NOMO-1 (cell line): ENCODE results near the gene PLEKHM2.
"Not testable (repeated sequence)": the region's sequence is repeated elsewhere in the genome, so short reads cannot be mapped to it uniquely, and the experiment has no call there.

Experiments used
- DNase-seq, 2 experiments: peaks; one replicate each; lab custom pipeline; 2025; ENCODE audit not compliant: unreplicated experiment in 2 of 2; lab: John Stamatoyannopoulos, UW

The PLEKHM2 gene

DNA sequence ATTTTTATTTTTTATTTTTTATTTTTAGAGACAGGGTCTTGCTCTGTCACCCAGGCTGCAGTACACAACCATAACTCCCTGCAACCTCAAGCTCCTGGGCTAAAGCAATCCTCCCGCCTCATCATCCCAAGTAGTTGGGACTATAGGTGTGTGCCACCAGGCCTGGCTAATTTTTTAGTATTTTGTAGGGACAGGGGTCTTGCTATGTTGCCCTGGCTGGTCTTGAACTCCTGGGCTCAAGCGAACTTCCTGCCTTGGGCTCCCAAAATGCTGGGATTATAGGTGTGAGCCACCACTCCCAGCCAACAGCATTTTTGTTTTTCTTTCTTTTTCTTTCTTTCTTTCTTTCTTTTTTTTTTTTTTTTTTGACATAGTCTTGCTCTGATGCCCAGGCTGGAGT lies 14.1 kb downstream of the PLEKHM2 start:
- DNase-seq: no peak

- DNase-seq: not testable (repeated sequence)
These were observed 15.2 kb downstream of the PLEKHM2 start for GRCh38 chr1:15699321-15699720.

DNA sequence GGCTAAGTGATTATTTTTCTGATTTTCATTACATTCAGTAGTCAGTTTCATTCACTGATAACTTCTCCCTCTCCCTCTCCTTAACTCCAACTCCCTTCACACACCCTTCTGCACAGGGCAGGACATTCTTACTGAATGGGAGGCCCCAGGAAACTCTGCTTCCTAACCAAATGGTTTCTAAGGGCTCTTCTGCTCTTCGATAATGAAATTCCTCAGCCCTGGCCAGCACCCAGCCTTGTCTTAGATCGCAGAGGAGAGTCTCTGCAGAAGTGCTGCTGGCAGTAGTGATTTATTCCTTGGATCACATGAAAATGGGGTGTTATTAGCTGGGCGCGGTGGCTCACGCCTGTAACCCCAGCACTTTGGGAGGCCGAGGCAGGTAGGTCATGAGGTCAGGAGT lies 16.4 kb downstream of the PLEKHM2 start:
- DNase-seq: no peak

DNA sequence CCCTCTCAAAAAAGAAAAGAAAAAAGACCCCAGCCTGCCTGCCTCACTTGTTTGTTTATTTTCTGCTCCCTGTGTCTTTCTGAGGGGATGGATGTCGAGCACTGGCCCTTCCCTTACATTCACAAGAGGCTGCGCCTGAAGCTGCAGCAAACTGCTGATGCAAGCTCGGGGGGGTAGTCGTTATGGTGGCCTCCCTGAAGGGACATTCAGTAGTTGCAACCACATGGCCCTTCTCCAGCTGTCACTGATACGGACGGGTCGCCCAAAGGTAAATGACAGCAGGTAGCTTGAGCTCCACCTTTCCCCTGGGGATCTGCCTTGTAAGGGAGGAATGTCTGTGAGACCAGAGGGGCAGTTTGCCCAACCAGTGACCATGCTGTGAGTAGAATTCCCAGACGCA lies 17.7 kb downstream of the PLEKHM2 start:
- no peak for DNase-seq

DNA sequence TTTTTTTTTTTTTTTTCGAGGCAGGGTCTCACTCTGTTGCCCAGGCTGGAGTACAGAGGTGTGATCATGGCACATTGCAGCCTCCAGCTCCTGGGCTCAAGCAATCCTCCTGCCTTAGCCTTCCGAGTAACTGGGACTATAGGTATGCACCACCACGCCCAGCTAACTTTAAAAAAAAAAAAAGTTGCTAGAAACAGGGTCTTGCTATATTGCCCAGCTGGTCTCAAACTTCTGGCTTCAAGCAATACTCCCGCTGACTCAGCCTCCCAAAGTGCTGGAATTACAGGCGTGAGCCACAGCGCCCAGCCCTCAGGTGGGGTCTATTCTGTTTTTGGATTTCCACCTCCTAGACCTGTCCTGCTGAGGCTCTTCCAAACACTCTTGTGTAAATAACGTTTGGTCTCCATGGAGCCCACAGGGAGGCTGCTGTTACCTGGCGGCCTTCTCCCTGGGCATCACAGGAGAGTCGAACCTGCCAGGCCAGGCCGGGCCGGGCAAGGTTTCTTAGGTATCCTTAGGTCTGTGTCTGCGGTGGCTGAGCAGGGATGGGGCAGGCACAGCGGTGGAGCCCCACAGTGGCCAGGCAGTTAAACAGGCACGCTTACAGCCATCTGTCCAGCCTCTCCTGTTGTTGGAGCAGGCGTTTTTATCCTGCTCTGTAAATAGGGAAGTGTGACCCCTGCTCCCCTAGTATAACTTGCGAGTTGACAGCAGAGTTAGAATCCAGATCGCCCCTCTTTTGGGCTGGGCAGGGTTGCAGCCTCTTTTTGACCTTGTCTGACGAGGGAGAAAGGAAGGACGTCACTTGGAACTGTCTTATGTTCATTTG lies 18.8 kb downstream of the PLEKHM2 start:
- DNase-seq: no peak

GRCh38 chr1:15703562-15703961 lies 19.4 kb downstream of the PLEKHM2 start:
- no peak for DNase-seq

DNA sequence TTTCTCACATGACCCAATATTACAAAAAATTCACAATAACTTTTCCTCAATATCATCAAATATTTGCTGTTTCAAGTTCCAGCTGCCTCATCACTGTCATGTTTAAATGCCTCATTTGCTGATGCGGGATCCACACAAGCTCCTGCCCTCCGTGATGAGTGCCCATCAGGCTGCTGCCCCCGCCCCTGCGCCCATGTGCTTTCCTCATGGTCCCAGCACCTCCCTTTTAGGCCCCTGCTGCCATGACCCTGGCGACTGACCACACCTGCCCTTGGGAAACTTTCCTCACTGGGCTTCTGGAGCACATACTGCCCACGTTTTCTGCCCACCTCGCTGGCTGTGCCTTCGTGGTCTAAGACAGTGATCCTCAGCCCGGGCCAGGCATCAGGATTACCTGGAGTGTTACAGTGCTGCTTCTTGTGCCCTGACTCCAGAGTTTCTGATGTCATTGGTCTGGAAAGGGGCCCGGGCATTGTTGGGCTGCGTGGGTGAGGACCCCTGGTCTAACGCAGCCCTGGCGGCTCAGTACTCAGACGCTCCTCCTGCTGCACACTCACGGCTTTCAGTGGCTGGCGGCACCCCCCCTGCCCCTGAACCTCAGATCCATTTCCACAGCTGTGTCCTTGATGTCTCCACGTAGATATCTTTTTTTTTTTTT lies 20.5 kb downstream of the PLEKHM2 start:
- DNase-seq: no peak

GRCh38 chr1:15705184-15705566 lies 21.1 kb downstream of the PLEKHM2 start:
- DNase-seq: no peak

DNA sequence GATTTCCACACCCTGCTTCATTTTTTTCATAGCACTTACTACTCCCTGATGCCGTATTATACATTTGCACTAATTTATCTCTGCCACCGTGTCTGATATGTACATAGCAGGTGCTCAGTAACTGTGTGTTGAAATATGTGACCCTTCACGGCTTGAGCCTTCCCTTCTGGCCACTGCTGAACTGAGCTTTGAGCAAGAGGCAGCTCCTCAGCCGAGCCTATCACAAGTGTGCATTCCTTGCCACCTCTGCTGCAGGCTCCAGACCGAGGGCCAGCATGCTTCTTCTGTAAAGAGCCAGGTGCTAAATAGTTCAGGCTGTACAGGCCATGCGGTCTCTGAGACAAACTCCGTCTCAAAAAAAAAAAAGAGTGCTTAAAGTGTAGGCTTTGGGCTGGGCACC lies 22.6 kb downstream of the PLEKHM2 start:
- DNase-seq: no peak

- DNase-seq: no peak
These were observed 23.3 kb downstream of the PLEKHM2 start for GRCh38 chr1:15707239-15707925.

- DNase-seq: no peak
These were observed 24.5 kb downstream of the PLEKHM2 start for GRCh38 chr1:15708486-15709137.

GRCh38 chr1:15709226-15709625 lies 25.1 kb downstream of the PLEKHM2 start:
- DNase-seq: no peak

GRCh38 chr1:15712168-15712567 lies 28.0 kb downstream of the PLEKHM2 start:
- no peak for DNase-seq

- no peak for DNase-seq
These were observed 30.5 kb downstream of the PLEKHM2 start for GRCh38 chr1:15714406-15715136.

- no peak for DNase-seq
These were observed 33.5 kb downstream of the PLEKHM2 start for GRCh38 chr1:15717418-15718125.

GRCh38 chr1:15718199-15718601 lies 34.1 kb downstream of the PLEKHM2 start:
- DNase-seq: no peak

DNA sequence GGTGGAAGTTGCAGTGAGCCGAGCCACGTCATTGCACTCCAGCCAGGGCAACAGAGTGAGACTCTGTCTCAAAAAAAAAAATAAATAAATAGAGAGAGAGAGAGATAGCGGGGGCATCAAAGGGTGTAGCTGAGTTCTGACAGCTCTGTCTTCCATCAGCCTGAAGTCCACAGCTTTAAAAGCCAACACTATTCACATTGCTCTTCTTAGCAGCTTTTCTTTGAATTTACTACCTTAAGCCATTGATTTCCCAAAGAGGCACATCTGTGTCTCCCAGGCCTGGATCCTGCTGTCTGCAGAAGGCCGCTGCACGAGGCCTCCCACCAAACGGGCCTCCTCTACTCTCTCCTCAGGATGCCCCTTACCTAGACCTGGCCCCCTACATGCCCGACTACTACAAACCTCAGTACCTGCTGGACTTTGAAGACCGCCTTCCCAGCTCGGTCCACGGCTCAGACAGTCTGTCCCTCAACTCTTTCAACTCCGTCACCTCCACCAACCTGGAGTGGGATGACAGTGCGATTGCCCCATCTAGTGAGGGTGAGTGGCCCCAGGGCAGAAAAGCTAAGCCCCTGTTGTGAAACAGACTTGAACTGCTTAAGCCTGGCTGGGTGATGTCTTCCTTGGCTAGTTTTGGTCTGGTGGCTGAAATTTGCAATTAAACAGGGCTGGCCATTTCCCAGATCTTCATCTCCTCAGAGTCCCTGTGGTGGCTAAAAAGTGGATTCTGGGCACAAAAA lies 35.4 kb downstream of the PLEKHM2 start:
- DNase-seq: no peak

- DNase-seq: no peak
These were observed 36.7 kb downstream of the PLEKHM2 start for GRCh38 chr1:15720861-15721260.

- no peak for DNase-seq
These were observed 38.3 kb downstream of the PLEKHM2 start for GRCh38 chr1:15722411-15722810.
